Hematopoietic multipotent progenitor cell treated with erythropoietin and hydrocortisone succinate and interleukin-3 and kit ligand, for 15 days (in vitro differentiated cells): ENCODE measurements around the gene PCLO.
"Not testable (repeated sequence)": the region's sequence is repeated elsewhere in the genome, so short reads cannot be mapped to it uniquely, and the experiment has no call there.

ENCODE experiments used
- DNase-seq: peaks from one replicate; pipeline ENCODE4 v3.0.0-alpha.2; 2015; ENCODE audit warnings: low spot score

PCLO gene

DNA sequence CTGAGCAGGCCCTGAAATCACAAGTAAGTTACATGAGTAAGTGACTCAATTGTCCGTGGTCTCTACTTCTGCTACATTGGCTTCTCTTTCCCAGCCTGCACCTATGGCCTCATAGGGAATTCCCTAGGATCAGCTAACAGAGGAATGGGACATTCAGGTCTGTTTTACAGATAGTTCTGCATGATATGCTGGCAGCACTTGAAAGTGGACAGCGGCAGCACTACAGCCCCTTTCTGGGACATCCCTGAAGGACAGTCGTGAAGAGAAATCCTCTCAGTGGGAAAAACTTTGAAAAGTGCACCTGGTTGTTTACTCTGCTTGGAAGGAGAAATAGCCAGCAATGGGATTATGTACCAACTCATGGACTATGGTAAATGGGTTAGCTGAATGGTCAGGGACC is 426.1 kb downstream of the PCLO start:
- no peak for DNase-seq

- no peak for DNase-seq
Measured at GRCh38 chr7:82732677-82733076, 430.0 kb downstream of the PCLO start.

GRCh38 chr7:82729172-82730030 is 433.3 kb downstream of the PCLO start:
- no peak for DNase-seq

GRCh38 chr7:82726038-82726800 is 436.5 kb downstream of the PCLO start:
- DNase-seq: no peak

GRCh38 chr7:82723411-82723810 is 439.3 kb downstream of the PCLO start:
- no peak for DNase-seq

GRCh38 chr7:82722946-82723345 is 439.7 kb downstream of the PCLO start:
- no peak for DNase-seq

GRCh38 chr7:82715344-82715743 is 447.3 kb downstream of the PCLO start:
- DNase-seq: no peak

GRCh38 chr7:82714883-82715282 is 447.8 kb downstream of the PCLO start:
- no peak for DNase-seq

DNA sequence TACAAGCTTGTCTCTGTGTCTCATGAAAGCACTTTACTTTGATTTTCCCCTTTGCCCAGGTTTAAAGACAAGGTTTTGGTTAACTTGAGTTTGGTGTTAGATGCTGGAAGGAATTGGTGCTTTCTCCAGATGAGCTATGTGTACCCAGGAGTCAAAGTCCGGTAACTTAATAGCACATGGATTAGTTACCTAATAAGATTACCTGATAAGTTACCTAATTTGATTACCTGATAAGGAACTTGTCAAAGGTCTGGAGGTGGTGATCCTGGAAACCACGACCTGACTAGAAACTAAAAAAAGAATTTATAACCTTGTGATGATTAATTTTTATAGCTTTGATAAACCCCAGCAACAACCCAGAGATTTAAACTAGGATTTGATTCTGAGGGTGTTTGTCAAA is 449.2 kb downstream of the PCLO start:
- DNase-seq: no peak

DNA sequence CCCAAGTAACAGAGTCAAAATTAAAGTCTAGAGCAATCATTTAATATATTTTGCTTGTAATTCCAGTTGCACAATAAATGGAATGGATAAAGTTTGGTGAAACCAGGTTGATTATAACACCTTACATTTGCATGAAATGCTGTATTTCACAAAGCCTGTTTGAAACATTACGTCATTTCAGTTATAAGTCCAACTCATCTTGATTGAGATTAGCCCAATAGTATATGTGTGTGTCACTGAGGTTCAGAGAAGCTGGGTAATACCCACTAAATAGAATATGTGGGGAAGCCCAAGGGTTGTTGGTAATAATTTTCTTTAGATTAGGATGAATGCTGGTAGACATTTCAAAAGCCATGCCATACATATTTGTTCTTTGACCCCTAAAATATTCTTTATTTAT is 456.3 kb downstream of the PCLO start:
- DNase-seq: not testable (repeated sequence)

GRCh38 chr7:82705517-82706260 is 457.0 kb downstream of the PCLO start:
- no peak for DNase-seq

GRCh38 chr7:82704121-82704520 is 458.6 kb downstream of the PCLO start:
- DNase-seq: no peak
